HEK293 (cell line): Measurements from ENCODE around the gene DCTN4.

Source experiments
- BCL11B ChIP-seq: fragments of 450-650 bp; formaldehyde crosslinking; IDR thresholded peaks from 2 replicates; pipeline ENCODE4 v1.5.1; 2016; ENCODE audit warnings: low read depth, missing biosample characterization, missing genetic modification characterization
- OSR2 ChIP-seq: fragments of 450-650 bp; formaldehyde crosslinking; IDR thresholded peaks from 2 replicates; pipeline ENCODE4 v1.5.1; 2016; ENCODE audit warnings: missing biosample characterization, missing genetic modification characterization
- SP2 ChIP-seq: fragments of 450-650 bp; formaldehyde crosslinking; IDR thresholded peaks from 2 replicates; pipeline ENCODE4 v1.5.1; 2016; ENCODE audit warnings: missing biosample characterization, missing genetic modification characterization
- TCF7L2 ChIP-seq: IDR thresholded peaks from 2 replicates; pipeline ENCODE4 v1.6.1; 2011; ENCODE audit warnings: low read depth, mild to moderate bottlenecking, inconsistent platforms, low read length, moderate library complexity, borderline replicate concordance
- WT1 ChIP-seq: fragments of 450-650 bp; formaldehyde crosslinking; IDR thresholded peaks from 2 replicates; pipeline ENCODE4 v1.5.1; 2016; ENCODE audit warnings: missing biosample characterization, missing genetic modification characterization
- ZBTB1 ChIP-seq: fragments of 450-650 bp; formaldehyde crosslinking; IDR thresholded peaks from 2 replicates; pipeline ENCODE4 v1.5.1; 2016; ENCODE audit warnings: missing biosample characterization, missing genetic modification characterization
- ZBTB17 ChIP-seq: fragments of 450-650 bp; formaldehyde crosslinking; IDR thresholded peaks from 2 replicates; pipeline ENCODE4 v1.5.1; 2016; ENCODE audit warnings: missing biosample characterization, missing genetic modification characterization
- ZNF121 ChIP-seq: fragments of 450-650 bp; formaldehyde crosslinking; IDR thresholded peaks from 2 replicates; pipeline ENCODE4 v1.5.1; 2016; ENCODE audit warnings: missing biosample characterization, missing genetic modification characterization
- ZNF140 ChIP-seq: fragments of 450-650 bp; formaldehyde crosslinking; IDR thresholded peaks from 2 replicates; pipeline ENCODE4 v1.5.1; 2016; ENCODE audit warnings: missing biosample characterization, missing genetic modification characterization
- ZNF2 ChIP-seq: fragments of 450-650 bp; formaldehyde crosslinking; IDR thresholded peaks from 2 replicates; pipeline ENCODE4 v1.5.1; 2016; ENCODE audit warnings: missing biosample characterization, missing genetic modification characterization
- ZNF23 ChIP-seq: fragments of 450-650 bp; formaldehyde crosslinking; IDR thresholded peaks from 2 replicates; pipeline ENCODE4 v1.5.1; 2016; ENCODE audit warnings: missing biosample characterization, missing genetic modification characterization, borderline replicate concordance
- ZNF266 ChIP-seq: fragments of 450-650 bp; formaldehyde crosslinking; IDR thresholded peaks from 2 replicates; pipeline ENCODE4 v1.5.1; 2016; ENCODE audit warnings: missing biosample characterization, missing genetic modification characterization, low read depth
- ZNF324 ChIP-seq: fragments of 450-650 bp; formaldehyde crosslinking; IDR thresholded peaks from 2 replicates; pipeline ENCODE4 v1.5.1; 2016; ENCODE audit warnings: missing biosample characterization, missing genetic modification characterization
- ZNF341 ChIP-seq: fragments of 450-650 bp; formaldehyde crosslinking; IDR thresholded peaks from 2 replicates; pipeline ENCODE4; 2016; ENCODE audit warnings: low read depth, missing biosample characterization, missing genetic modification characterization
- ZNF350 ChIP-seq: fragments of 450-650 bp; formaldehyde crosslinking; IDR thresholded peaks from 2 replicates; pipeline ENCODE4 v1.5.0; 2017; ENCODE audit warnings: missing biosample characterization, mild to moderate bottlenecking, missing genetic modification characterization
- ZNF404 ChIP-seq: fragments of 450-650 bp; formaldehyde crosslinking; IDR thresholded peaks from 2 replicates; pipeline ENCODE4 v1.5.1; 2017; ENCODE audit warnings: missing biosample characterization, missing genetic modification characterization
- ZNF433 ChIP-seq: fragments of 450-650 bp; formaldehyde crosslinking; IDR thresholded peaks from 2 replicates; pipeline ENCODE4 v1.5.1; 2016; ENCODE audit warnings: missing biosample characterization, missing genetic modification characterization, low read depth
- ZNF510 ChIP-seq: fragments of 450-650 bp; formaldehyde crosslinking; IDR thresholded peaks from 2 replicates; pipeline ENCODE4 v1.5.1; 2018; ENCODE audit warnings: mild to moderate bottlenecking, missing genetic modification characterization, missing biosample characterization; ENCODE audit not compliant: insufficient replicate concordance
- ZNF544 ChIP-seq: fragments of 450-650 bp; formaldehyde crosslinking; IDR thresholded peaks from 2 replicates; pipeline ENCODE4 v1.5.0; 2017; ENCODE audit warnings: missing biosample characterization, missing genetic modification characterization
- ZNF629 ChIP-seq: fragments of 450-650 bp; formaldehyde crosslinking; IDR thresholded peaks from 2 replicates; pipeline ENCODE4 v1.5.1; 2017; ENCODE audit warnings: missing biosample characterization, missing genetic modification characterization
- ZNF654 ChIP-seq: fragments of 450-650 bp; formaldehyde crosslinking; IDR thresholded peaks from 2 replicates; pipeline ENCODE4 v1.5.1; 2016; ENCODE audit warnings: low read depth, missing biosample characterization, missing genetic modification characterization
- ZNF658 ChIP-seq: fragments of 450-650 bp; formaldehyde crosslinking; IDR thresholded peaks from 2 replicates; pipeline ENCODE4; 2016; ENCODE audit warnings: missing biosample characterization, missing genetic modification characterization
- ZNF664 ChIP-seq: fragments of 450-650 bp; formaldehyde crosslinking; IDR thresholded peaks from 2 replicates; pipeline ENCODE4 v1.5.1; 2016; ENCODE audit warnings: missing biosample characterization, missing genetic modification characterization
- ZNF792 ChIP-seq: fragments of 450-650 bp; formaldehyde crosslinking; IDR thresholded peaks from 2 replicates; pipeline ENCODE4 v1.5.1; 2016; ENCODE audit warnings: missing biosample characterization, missing genetic modification characterization
- ZNF830 ChIP-seq: fragments of 450-650 bp; IDR thresholded peaks from 2 replicates; pipeline ENCODE4 v1.5.0; 2018; ENCODE audit warnings: missing biosample characterization, missing genetic modification characterization, low read depth, mild to moderate bottlenecking, moderate library complexity
- ZNF843 ChIP-seq: fragments of 450-650 bp; formaldehyde crosslinking; IDR thresholded peaks from 2 replicates; pipeline ENCODE4 v1.5.1; 2016; ENCODE audit warnings: missing biosample characterization, missing genetic modification characterization
- TF ChIP-seq, protein P1 (sequence below): fragments of 450-650 bp; formaldehyde crosslinking; IDR thresholded peaks from 2 replicates; pipeline ENCODE4 v1.5.1; 2016; ENCODE audit warnings: missing biosample characterization, missing genetic modification characterization
- TF ChIP-seq, protein P2 (sequence below): fragments of 450-650 bp; formaldehyde crosslinking; IDR thresholded peaks from 2 replicates; pipeline ENCODE4 v1.5.1; 2017; ENCODE audit warnings: missing biosample characterization, missing genetic modification characterization
- TF ChIP-seq, protein P3 (sequence below): fragments of 450-650 bp; formaldehyde crosslinking; IDR thresholded peaks from 2 replicates; pipeline ENCODE4 v1.5.1; 2016; ENCODE audit warnings: missing biosample characterization, missing genetic modification characterization
- TF ChIP-seq, protein P4 (sequence below): fragments of 450-650 bp; formaldehyde crosslinking; optimal IDR thresholded peaks from 2 replicates; pipeline ENCODE3; 2016; ENCODE audit warnings: missing biosample characterization, mild to moderate bottlenecking, missing genetic modification characterization
- TF ChIP-seq, protein P5 (sequence below): fragments of 450-650 bp; formaldehyde crosslinking; IDR thresholded peaks from 2 replicates; pipeline ENCODE4 v1.5.1; 2016; ENCODE audit warnings: missing biosample characterization, missing genetic modification characterization

The DCTN4 gene

DNA sequence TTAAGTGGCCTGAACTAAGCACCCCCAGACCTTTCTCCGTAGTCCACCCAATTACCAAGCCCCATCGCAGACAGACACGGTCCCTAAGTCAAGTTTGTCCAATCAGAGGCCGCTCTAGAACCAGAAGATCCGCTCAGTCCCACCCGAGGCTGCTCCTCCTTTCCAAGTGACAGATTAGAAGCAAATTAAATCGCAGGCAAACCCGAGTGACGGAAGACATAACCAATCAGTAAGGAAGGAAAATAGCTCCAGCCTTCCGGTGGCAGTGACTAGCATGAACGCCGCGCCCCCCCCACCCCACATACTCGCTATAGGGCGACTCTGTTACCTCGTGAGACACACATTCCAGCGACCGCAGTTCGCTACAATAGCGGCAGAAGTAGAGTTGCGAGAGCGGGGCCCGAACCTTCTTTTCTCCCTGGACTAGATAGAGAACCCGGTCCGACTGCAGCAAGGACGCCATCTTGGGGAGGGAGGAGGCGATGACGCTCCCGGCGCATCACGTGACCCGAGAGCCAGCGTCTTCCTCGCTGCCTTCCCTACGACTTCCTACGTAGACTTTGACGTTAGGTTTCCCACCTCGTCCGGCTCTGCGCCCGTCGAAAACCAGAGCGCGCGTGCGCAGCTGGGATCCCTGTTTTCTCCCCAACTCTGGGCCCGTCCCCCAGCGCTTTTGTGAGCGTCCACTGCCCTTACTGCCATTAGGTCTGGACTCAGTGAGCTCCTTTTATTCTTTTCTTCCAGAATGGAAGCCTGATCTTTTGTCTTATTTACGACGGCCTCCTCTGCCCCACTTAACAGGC is at the start of gene DCTN4 (continued):
- TF ChIP-seq, protein P1, sequence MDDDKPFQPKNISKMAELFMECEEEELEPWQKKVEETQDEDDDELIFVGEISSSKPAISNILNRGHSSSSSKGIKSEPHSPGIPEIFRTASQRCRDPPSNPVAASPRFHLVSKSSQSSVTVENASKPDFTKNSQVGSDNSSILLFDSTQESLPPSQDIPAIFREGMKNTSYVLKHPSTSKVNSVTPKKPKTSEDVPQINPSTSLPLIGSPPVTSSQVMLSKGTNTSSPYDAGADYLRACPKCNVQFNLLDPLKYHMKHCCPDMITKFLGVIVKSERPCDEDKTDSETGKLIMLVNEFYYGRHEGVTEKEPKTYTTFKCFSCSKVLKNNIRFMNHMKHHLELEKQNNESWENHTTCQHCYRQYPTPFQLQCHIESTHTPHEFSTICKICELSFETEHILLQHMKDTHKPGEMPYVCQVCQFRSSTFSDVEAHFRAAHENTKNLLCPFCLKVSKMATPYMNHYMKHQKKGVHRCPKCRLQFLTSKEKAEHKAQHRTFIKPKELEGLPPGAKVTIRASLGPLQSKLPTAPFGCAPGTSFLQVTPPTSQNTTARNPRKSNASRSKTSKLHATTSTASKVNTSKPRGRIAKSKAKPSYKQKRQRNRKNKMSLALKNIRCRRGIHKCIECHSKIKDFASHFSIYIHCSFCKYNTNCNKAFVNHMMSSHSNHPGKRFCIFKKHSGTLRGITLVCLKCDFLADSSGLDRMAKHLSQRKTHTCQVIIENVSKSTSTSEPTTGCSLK (tag by site-specific recombination): no peak
- TF ChIP-seq ZNF140 (tag by site-specific recombination) (no peak), ZNF350 (0 out of 2 replicates have a peak, but pooled peaks have one; percentile 15), ZNF629 (tag by site-specific recombination) (peak; percentile 98), ZNF792 (tag by site-specific recombination) (no peak), ZNF658 (tag by site-specific recombination) (no peak), ZNF843 (peak; percentile 66), WT1 (peak; percentile 81), ZBTB1 (no peak), ZNF266 (tag by site-specific recombination) (no peak), ZNF324 (tag by site-specific recombination) (peak; percentile 93; the same call in 1 of the 2 replicates), TCF7L2 (no peak), ZNF664 (no peak), ZNF433 (no peak), OSR2 (peak; percentile 28; the same call in 1 of the 2 replicates), SP2 (peak; percentile 100), ZNF341 (peak; percentile 90), ZNF654 (tag by site-specific recombination) (no peak), ZNF121 (tag by site-specific recombination) (no peak; the same call in 1 of the 2 replicates), ZNF23 (no peak), ZNF510 (tag by site-specific recombination) (no peak), ZNF830 (tag by site-specific recombination) (no peak), ZNF544 (tag by site-specific recombination) (no peak), ZBTB17 (tag by site-specific recombination) (peak; percentile 96), BCL11B (tag by site-specific recombination) (no peak), ZNF2 (tag by site-specific recombination) (peak; percentile 55; the same call in 1 of the 2 replicates), ZNF404 (tag by site-specific recombination) (no peak)
- TF ChIP-seq, protein P2, sequence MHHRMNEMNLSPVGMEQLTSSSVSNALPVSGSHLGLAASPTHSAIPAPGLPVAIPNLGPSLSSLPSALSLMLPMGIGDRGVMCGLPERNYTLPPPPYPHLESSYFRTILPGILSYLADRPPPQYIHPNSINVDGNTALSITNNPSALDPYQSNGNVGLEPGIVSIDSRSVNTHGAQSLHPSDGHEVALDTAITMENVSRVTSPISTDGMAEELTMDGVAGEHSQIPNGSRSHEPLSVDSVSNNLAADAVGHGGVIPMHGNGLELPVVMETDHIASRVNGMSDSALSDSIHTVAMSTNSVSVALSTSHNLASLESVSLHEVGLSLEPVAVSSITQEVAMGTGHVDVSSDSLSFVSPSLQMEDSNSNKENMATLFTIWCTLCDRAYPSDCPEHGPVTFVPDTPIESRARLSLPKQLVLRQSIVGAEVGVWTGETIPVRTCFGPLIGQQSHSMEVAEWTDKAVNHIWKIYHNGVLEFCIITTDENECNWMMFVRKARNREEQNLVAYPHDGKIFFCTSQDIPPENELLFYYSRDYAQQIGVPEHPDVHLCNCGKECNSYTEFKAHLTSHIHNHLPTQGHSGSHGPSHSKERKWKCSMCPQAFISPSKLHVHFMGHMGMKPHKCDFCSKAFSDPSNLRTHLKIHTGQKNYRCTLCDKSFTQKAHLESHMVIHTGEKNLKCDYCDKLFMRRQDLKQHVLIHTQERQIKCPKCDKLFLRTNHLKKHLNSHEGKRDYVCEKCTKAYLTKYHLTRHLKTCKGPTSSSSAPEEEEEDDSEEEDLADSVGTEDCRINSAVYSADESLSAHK: 0 out of 2 replicates have a peak, but pooled peaks have one; percentile 18
- TF ChIP-seq, protein P3, sequence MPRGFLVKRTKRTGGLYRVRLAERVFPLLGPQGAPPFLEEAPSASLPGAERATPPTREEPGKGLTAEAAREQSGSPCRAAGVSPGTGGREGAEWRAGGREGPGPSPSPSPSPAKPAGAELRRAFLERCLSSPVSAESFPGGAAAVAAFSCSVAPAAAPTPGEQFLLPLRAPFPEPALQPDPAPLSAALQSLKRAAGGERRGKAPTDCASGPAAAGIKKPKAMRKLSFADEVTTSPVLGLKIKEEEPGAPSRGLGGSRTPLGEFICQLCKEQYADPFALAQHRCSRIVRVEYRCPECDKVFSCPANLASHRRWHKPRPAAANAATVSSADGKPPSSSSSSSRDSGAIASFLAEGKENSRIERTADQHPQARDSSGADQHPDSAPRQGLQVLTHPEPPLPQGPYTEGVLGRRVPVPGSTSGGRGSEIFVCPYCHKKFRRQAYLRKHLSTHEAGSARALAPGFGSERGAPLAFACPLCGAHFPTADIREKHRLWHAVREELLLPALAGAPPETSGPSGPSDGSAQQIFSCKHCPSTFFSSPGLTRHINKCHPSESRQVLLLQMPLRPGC (tag by site-specific recombination): peak; percentile 31; the same call in 1 of the 2 replicates
- TF ChIP-seq, protein P4, sequence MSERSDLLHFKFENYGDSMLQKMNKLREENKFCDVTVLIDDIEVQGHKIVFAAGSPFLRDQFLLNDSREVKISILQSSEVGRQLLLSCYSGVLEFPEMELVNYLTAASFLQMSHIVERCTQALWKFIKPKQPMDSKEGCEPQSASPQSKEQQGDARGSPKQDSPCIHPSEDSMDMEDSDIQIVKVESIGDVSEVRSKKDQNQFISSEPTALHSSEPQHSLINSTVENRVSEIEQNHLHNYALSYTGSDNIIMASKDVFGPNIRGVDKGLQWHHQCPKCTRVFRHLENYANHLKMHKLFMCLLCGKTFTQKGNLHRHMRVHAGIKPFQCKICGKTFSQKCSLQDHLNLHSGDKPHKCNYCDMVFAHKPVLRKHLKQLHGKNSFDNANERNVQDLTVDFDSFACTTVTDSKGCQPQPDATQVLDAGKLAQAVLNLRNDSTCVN (tag by site-specific recombination): peak; percentile 59
- TF ChIP-seq, protein P5, sequence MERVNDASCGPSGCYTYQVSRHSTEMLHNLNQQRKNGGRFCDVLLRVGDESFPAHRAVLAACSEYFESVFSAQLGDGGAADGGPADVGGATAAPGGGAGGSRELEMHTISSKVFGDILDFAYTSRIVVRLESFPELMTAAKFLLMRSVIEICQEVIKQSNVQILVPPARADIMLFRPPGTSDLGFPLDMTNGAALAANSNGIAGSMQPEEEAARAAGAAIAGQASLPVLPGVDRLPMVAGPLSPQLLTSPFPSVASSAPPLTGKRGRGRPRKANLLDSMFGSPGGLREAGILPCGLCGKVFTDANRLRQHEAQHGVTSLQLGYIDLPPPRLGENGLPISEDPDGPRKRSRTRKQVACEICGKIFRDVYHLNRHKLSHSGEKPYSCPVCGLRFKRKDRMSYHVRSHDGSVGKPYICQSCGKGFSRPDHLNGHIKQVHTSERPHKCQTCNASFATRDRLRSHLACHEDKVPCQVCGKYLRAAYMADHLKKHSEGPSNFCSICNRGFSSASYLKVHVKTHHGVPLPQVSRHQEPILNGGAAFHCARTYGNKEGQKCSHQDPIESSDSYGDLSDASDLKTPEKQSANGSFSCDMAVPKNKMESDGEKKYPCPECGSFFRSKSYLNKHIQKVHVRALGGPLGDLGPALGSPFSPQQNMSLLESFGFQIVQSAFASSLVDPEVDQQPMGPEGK (tag by site-specific recombination): peak; percentile 93
